Astrocyte (in vitro differentiated cells and primary cell): ENCODE measurements around the gene GRB10. TPM values are rescaled to one million over a fixed set of nuclear protein-coding genes. Genes with fewer than 3 reads are reported as not detected.
A peak's percentile ranks its signal among the peaks of the same experiment; 100 is the strongest.

Experiments used
- DNase-seq: peaks from one replicate; pipeline ENCODE4 v3.0.0-alpha.2; 2010; ENCODE audit warnings: low read depth
- FAIRE-seq: peaks from 2 replicates; lab custom pipeline; 2011; peaks lifted over from hg19 to GRCh38; lab: Jason Lieb, UNC
- H2AFZ ChIP-seq: 2 replicates; pipeline ENCODE4 v1.6.0; 2012; ENCODE audit warnings: low read depth, low read length, inconsistent platforms
- H3K27ac ChIP-seq: 2 replicates; pipeline ENCODE4 v1.5.1; 2011; ENCODE audit warnings: low read depth, low read length, inconsistent platforms
- H3K27me3 ChIP-seq: 2 replicates; pipeline ENCODE4 v1.6.0; 2011; ENCODE audit warnings: low read length, inconsistent platforms; ENCODE audit not compliant: insufficient read depth
- H3K36me3 ChIP-seq: 2 replicates; pipeline ENCODE4 v1.5.1; 2011; ENCODE audit warnings: low read length, inconsistent platforms; ENCODE audit not compliant: insufficient read depth
- H3K4me1 ChIP-seq: 2 replicates; pipeline ENCODE4 v1.5.1; 2011; ENCODE audit warnings: low read length, inconsistent platforms; ENCODE audit not compliant: insufficient read depth
- H3K4me2 ChIP-seq: 2 replicates; pipeline ENCODE4 v1.6.0; 2012; ENCODE audit warnings: low read length, inconsistent platforms
- H3K4me3 ChIP-seq: 2 replicates; pipeline ENCODE4 v1.5.1; 2011; ENCODE audit warnings: low read depth, mild to moderate bottlenecking, low read length, inconsistent platforms; ENCODE audit not compliant: insufficient read depth
- H3K79me2 ChIP-seq: 2 replicates; pipeline ENCODE4 v1.6.0; 2012; ENCODE audit warnings: mild to moderate bottlenecking, low read length, inconsistent platforms; ENCODE audit not compliant: insufficient read depth
- H3K9ac ChIP-seq: 2 replicates; pipeline ENCODE4 v1.6.0; 2012; ENCODE audit warnings: mild to moderate bottlenecking, low read length, inconsistent platforms
- H3K9me3 ChIP-seq: 2 replicates; pipeline ENCODE4 v1.5.1; 2012; ENCODE audit warnings: low read depth, mild to moderate bottlenecking, low read length, inconsistent platforms; ENCODE audit not compliant: insufficient read depth
- H4K20me1 ChIP-seq: 2 replicates; pipeline ENCODE4 v1.6.0; 2012; ENCODE audit warnings: low read length, inconsistent platforms; ENCODE audit not compliant: insufficient read depth
- H3K27ac Mint-ChIP-seq: one replicate; pipeline ENCODE4 v1.8.0; 2021; ENCODE audit warnings: mild to moderate bottlenecking, mixed read lengths; ENCODE audit not compliant: unreplicated experiment
- H3K27me3 Mint-ChIP-seq: one replicate; pipeline ENCODE4 v1.8.0; 2021; ENCODE audit warnings: low read depth, mixed read lengths; ENCODE audit not compliant: unreplicated experiment
- H3K36me3 Mint-ChIP-seq: one replicate; pipeline ENCODE4 v1.8.0; 2021; ENCODE audit warnings: low read depth, mixed read lengths; ENCODE audit not compliant: unreplicated experiment
- H3K4me1 Mint-ChIP-seq: one replicate; pipeline ENCODE4 v1.8.0; 2021; ENCODE audit warnings: low read depth, mixed read lengths; ENCODE audit not compliant: unreplicated experiment
- H3K4me3 Mint-ChIP-seq: one replicate; pipeline ENCODE4 v1.8.0; 2021; ENCODE audit warnings: mild to moderate bottlenecking, moderate library complexity, mixed read lengths; ENCODE audit not compliant: unreplicated experiment
- H3K9me3 Mint-ChIP-seq: one replicate; pipeline ENCODE4 v1.8.0; 2021; ENCODE audit warnings: mild to moderate bottlenecking, mixed read lengths; ENCODE audit not compliant: unreplicated experiment
- EZH2 ChIP-seq: IDR thresholded peaks from 2 replicates; pipeline ENCODE4 v1.6.1; 2012; ENCODE audit warnings: mild to moderate bottlenecking, low read length, inconsistent platforms; ENCODE audit not compliant: insufficient read depth
- total RNA-seq: library from RNA; stranded (reverse); gene quantifications from 2 replicates; pipeline ENCODE4 v1.2.1, GENCODE V29; 2021
- TF ChIP-seq, protein P1 (sequence below): IDR thresholded peaks from 2 replicates; pipeline ENCODE4 v1.5.1; 2011; ENCODE audit warnings: low read depth, mild to moderate bottlenecking, inconsistent platforms, low read length, moderate library complexity; ENCODE audit not compliant: insufficient read depth

The GRB10 gene
- total RNA-seq, 1 donor from 2014 or later, result 81.9 TPM

DNA sequence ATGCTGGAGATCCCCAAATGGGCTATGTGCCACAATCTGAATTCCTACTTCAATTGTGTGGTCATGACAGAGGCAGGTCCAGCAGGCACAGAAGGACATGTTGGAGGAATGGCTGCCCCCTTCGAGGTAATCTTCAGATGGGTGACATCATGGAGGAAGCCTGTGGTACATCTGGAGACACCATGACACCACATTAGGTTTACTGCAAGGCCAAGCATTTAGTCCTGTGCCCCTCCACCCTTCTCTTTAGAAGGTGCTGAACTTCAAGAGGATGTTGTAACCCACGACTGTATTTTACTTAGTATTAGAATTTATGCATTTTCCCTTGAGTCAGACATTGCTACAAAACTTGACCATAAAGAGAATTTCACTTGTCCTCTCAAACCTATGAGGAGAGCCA, 142.4 kb downstream of the GRB10 start:
- no peak overlapping the region for H3K4me3 ChIP-seq
- TF ChIP-seq, protein P1, sequence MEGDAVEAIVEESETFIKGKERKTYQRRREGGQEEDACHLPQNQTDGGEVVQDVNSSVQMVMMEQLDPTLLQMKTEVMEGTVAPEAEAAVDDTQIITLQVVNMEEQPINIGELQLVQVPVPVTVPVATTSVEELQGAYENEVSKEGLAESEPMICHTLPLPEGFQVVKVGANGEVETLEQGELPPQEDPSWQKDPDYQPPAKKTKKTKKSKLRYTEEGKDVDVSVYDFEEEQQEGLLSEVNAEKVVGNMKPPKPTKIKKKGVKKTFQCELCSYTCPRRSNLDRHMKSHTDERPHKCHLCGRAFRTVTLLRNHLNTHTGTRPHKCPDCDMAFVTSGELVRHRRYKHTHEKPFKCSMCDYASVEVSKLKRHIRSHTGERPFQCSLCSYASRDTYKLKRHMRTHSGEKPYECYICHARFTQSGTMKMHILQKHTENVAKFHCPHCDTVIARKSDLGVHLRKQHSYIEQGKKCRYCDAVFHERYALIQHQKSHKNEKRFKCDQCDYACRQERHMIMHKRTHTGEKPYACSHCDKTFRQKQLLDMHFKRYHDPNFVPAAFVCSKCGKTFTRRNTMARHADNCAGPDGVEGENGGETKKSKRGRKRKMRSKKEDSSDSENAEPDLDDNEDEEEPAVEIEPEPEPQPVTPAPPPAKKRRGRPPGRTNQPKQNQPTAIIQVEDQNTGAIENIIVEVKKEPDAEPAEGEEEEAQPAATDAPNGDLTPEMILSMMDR, result no peak
- no peak for TF ChIP-seq EZH2
- no peak overlapping the region for H3K27ac ChIP-seq
- no peaks in the 10 kb centered on the region for H3K27me3 ChIP-seq
- H3K4me2 ChIP-seq, result no peak overlapping the region
- peaks cover 93% of the 10 kb centered on the region for H4K20me1 ChIP-seq
- H2AFZ ChIP-seq, result no peak overlapping the region
- FAIRE-seq, result no peak
- peaks cover 85% of the 10 kb centered on the region for H3K79me2 ChIP-seq
- H3K4me1 ChIP-seq, result peaks cover 5% of the 10 kb centered on the region
- H3K9me3 Mint-ChIP-seq, result peaks cover 3% of the 10 kb centered on the region
- H3K4me3 Mint-ChIP-seq, result no peak overlapping the region
- H3K27me3 Mint-ChIP-seq, result no peaks in the 10 kb centered on the region
- no peak for DNase-seq
- H3K4me1 Mint-ChIP-seq, result peaks cover 29% of the 10 kb centered on the region
- peaks cover 3% of the 10 kb centered on the region for H3K36me3 ChIP-seq
- peaks cover 20% of the 10 kb centered on the region for H3K36me3 Mint-ChIP-seq
- no peak overlapping the region for H3K9ac ChIP-seq
- H3K9me3 ChIP-seq, result no peaks in the 10 kb centered on the region
- no peak overlapping the region for H3K27ac Mint-ChIP-seq

DNA sequence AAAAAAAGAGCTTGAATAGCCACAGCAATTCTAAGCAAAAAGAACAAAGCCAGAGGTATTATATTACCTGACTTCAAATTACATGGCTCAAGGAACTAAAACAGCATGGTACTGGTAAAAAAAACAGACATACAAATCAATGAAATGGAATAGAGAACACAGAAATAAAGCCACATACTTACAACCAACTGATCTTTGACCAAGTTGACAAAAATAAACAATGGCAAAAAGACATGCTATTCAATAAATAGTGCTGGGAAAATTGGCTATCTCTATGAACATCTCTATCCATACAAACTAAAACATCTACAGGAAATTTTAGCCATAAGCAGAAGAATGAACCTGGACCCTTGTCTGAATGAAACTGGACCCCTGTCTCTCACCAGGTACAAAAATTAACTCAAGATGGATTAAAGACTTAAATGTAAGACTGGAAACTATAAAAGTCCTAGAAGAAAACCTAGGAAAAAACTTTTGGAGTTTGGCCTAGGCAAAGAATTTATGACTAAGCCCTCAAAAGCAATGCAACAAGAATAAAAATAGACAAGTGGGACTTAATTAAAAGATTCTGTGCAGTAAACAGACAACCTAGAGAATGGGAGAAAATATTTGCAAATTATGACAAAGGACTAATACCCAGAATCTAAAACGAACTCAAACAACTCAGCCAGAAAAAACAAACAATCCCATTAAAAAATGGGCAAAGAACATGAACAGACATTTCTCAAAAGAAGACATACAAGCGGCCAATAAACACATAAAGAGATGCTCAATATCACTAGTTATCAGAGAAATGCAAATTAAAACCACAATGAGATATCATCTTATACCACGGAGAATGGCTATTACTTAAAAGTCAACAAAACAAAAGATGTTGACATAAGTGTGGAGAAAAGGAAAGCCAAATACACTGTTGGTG, 144.7 kb downstream of the GRB10 start:
- FAIRE-seq (peak; percentile 84), DNase-seq (peak; percentile 26)
- no peaks in the 10 kb centered on the region for H3K27me3 ChIP-seq
- H3K9me3 Mint-ChIP-seq, result peaks cover 4% of the 10 kb centered on the region
- peaks cover 93% of the 10 kb centered on the region for H4K20me1 ChIP-seq
- no peak overlapping the region for H3K9ac ChIP-seq
- H3K4me1 Mint-ChIP-seq, result peaks cover 31% of the 10 kb centered on the region
- H3K4me3 ChIP-seq, result no peak overlapping the region
- H3K27me3 Mint-ChIP-seq, result no peaks in the 10 kb centered on the region
- H3K79me2 ChIP-seq, result peaks cover 84% of the 10 kb centered on the region
- H3K36me3 Mint-ChIP-seq, result peaks cover 22% of the 10 kb centered on the region
- peaks cover 5% of the 10 kb centered on the region for H3K4me1 ChIP-seq
- no peak overlapping the region for H3K4me3 Mint-ChIP-seq
- TF ChIP-seq, protein P1, result no peak
- no peak for TF ChIP-seq EZH2
- H3K27ac ChIP-seq, result no peak overlapping the region
- H3K27ac Mint-ChIP-seq, result no peak overlapping the region
- no peaks in the 10 kb centered on the region for H3K9me3 ChIP-seq
- peak overlapping the region; percentile 11 for H3K4me2 ChIP-seq
- H2AFZ ChIP-seq, result no peak overlapping the region
- peaks cover 3% of the 10 kb centered on the region for H3K36me3 ChIP-seq

DNA sequence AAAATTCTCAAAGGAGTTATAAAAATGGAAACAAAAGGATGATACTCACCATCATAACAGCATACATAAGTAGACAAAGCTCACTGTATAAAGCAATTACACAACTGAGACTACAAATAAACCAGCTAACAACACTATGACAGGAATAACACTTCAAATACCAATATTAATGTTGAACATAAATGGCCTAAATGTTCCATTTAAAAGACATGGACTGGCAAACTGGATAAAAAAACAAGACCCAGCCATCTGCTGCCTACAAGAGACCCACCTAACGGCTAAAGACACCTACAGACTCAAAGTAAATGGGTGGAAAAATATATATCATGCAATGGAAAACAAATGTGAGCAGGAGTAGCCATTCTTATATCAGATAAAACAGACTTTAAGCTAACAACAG, 148.3 kb downstream of the GRB10 start:
- TF ChIP-seq, protein P1, result no peak
- no peak overlapping the region for H3K4me2 ChIP-seq
- H3K4me3 ChIP-seq, result no peak overlapping the region
- no peaks in the 10 kb centered on the region for H3K27me3 ChIP-seq
- Mint-ChIP-seq H3K9me3 (peaks cover 4% of the 10 kb centered on the region), H3K36me3 (peaks cover 17% of the 10 kb centered on the region), H3K27me3 (no peaks in the 10 kb centered on the region), H3K4me1 (peaks cover 34% of the 10 kb centered on the region), H3K4me3 (no peak overlapping the region), H3K27ac (no peak overlapping the region)
- DNase-seq (no peak), FAIRE-seq (no peak)
- H3K9me3 ChIP-seq, result no peaks in the 10 kb centered on the region
- peaks cover 93% of the 10 kb centered on the region for H4K20me1 ChIP-seq
- no peaks in the 10 kb centered on the region for H3K36me3 ChIP-seq
- no peak overlapping the region for H2AFZ ChIP-seq
- H3K4me1 ChIP-seq, result peaks cover 5% of the 10 kb centered on the region
- peaks cover 89% of the 10 kb centered on the region for H3K79me2 ChIP-seq
- no peak overlapping the region for H3K9ac ChIP-seq
- no peak overlapping the region for H3K27ac ChIP-seq
